NOMO-1 treated with DMSO at 0.1 percent for 48 hours (cell line): ENCODE data around the gene MTRF1L.
"Not testable (repeated sequence)": the region's sequence is repeated elsewhere in the genome, so short reads cannot be mapped to it uniquely, and the experiment has no call there.

Experiments used
- DNase-seq: peaks from one replicate; lab custom pipeline; 2025; ENCODE audit not compliant: unreplicated experiment; lab: John Stamatoyannopoulos, UW

The MTRF1L gene

DNA sequence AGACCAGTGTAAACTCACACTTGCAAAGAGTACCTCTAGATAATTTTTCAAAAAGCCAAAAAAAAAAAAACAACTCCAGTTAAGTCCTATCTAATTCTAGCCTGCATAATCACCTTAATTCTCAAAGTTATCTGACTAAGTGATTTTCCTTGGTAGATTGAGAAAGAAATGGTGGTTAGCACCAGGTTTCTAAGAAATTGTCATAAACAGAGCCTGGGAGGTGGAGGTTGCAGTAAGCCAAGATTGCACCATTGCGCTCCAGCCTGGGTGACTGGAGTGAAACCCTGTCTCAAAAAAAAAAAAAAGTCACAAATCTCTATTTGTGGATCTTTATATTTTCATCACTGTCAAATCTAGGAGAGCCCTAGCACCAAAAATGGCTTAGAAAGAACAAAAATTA, 28.6 kb downstream of the MTRF1L start:
- DNase-seq = no peak

- no peak for DNase-seq
These were observed 32.7 kb downstream of the MTRF1L start for GRCh38 chr6:152969688-152970418.

- not testable (repeated sequence) for DNase-seq
These were observed 36.2 kb downstream of the MTRF1L start for GRCh38 chr6:152966168-152966894.

- DNase-seq = no peak
These were observed 43.2 kb downstream of the MTRF1L start for GRCh38 chr6:152959333-152959732.

DNA sequence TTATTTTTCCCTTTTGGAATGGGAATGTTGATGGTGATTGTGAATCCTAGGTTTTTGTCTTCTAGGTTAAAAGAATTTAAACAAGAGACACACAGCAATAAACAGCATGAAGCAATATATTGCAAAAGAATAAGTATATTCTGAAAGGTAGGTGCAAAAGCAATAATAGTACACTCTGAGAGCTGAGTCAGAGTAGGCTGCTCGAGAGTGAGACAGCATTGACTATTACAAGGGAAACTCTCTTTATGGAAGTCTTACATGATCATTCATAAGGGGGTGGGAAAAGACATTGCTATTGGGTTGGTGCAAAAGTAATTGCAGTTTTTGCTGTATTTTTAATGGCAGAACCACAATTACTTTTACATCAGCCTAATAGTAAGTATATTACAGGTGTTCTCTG, 44.7 kb downstream of the MTRF1L start:
- DNase-seq = no peak

DNA sequence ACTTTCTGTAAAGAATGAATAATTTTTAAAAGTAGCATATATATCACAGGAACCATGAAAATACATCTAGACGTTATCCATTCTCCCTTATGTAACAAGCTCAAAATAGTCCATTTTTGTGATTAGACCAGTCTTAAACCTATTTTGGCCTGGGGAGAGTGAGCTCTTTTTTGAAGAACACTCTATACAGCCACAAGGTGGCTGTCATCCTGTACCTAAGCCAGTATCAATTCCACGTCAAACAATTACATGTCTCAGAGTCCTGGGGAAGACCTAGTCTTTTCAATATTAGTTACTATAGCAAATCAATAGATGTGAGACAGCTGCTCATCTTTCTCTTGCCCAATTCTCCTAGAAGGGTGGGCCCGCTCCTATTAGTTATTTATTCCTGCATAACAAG, 48.1 kb downstream of the MTRF1L start:
- DNase-seq = no peak

GRCh38 chr6:152952866-152953509, 49.5 kb downstream of the MTRF1L start:
- peak; percentile 35 for DNase-seq

GRCh38 chr6:152952045-152952444, 50.5 kb downstream of the MTRF1L start:
- no peak for DNase-seq

DNA sequence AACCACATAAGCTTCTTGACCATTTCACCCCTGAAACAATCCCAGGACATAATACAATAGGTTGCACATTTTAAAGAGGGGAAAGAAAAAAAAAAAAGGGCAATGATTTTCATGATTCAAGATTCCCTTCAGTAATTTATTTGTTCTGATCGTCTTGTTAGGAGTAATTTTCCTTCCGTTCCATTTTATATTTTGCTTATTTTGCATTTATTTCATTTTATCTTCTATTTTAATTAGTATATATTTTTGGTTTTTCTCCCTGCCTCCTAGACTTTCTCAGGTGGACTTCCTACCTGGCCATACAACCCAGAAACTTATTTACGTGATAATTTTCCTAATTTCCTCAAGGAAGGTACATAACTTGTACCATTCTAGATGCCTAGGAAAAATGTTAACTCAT, 52.3 kb downstream of the MTRF1L start:
- no peak for DNase-seq

DNA sequence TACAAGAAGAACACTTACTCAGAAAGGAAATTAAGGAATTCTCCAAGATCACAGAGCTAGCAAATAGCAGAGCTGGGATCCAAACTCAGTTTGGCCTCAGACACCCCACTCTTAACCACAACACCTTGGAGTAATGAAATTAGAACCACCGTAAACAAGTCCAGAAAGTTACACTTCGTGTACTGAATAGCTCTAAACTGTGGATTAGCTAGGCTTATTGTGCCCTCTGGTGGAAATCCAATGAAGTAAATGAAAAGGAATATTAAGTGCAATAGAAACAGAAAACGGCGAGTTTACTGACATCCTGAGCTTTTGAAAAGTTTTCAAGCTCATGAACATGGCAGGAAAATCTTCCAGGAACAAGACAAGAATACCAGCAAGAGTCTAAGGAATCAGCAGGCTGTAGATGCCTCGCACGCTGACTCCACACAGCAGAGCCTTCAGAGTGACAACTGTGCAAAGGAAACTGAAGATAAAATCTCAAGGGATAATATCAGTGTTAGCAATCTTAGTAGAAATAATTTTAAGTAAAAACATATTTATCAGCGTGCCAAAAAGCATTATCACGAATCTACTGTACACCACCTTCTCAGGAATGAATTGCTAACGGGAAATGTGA, 54.2 kb downstream of the MTRF1L start:
- DNase-seq = peak; percentile 40

DNA sequence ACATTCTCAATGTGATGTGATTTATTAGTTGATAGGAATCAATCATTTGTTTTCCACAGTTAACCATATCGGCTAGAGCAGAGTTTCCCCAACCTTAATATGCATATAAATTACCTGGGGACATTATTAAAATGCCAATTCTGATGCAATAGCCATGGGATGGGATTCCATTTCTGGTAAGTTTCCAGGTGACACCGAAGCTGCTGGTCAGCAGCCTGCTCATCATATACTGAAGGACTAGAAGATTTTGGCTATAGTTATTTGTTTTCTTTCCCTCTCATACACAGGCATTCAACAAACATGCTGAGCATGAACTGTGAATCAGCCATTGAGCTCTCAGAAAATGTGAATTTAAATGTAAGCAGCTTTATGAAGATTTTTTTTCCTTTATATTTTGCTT, 55.5 kb downstream of the MTRF1L start:
- no peak for DNase-seq

DNA sequence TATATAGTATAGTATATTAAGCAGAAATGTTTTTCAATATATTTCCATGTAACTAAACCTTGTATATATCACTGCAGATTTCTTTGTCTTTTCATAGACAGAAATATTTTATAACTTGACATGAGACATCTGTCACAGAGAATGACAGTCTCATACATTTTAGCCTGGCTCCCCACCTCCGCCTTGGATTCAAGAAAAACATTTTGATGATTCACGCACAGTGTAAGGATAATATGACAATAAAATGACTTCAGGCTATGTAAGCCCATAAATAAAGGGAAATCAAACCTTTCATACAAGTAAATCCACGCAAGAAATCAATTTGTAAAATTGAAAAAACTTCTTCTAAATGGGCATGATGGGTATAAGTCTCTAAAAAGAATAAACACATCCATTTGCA, 56.0 kb downstream of the MTRF1L start:
- no peak for DNase-seq

DNA sequence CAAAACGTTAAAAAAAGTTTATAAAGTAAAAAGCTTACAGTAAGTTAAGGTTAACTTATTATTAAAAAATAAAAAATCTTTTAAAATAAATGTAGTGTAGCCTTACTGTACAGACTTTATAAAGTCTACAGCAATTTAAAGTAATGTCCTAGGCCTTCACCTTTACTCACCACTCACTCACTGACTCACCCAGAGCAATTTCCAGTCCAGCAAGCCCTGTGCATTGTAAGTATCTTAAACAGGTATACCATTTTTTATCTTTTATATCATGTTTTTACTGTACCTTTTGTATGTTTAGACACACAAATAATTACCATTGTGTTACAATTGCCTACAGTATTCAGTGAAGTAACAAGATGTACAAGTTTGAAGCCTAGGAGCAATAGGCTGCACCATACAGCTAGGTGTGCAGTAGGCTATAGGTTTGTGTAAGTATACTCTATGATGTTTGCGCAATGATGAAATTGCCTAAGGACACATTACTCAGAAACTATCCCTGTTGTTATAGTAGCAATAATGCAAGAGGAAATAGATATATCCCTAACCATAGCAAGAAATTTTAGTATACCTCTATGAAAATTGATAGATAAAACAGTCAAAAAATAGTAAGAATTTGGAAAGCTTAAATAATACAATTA, 59.1 kb downstream of the MTRF1L start:
- no peak for DNase-seq

- no peak for DNase-seq
These were observed 60.1 kb downstream of the MTRF1L start for GRCh38 chr6:152942319-152942869.

- no peak for DNase-seq
These were observed 60.8 kb downstream of the MTRF1L start for GRCh38 chr6:152941746-152942145.
